HT-29 (cell line): ENCODE results near the gene TVP23A. TPM values are rescaled to one million over a fixed set of nuclear protein-coding genes. Genes with fewer than 3 reads are reported as not detected.
"Not testable (repeated sequence)": the region's sequence is repeated elsewhere in the genome, so short reads cannot be mapped to it uniquely, and the experiment has no call there.

ENCODE experiments used
- DNase-seq: peaks from one replicate; pipeline ENCODE4 v3.0.0-alpha.2; 2015; ENCODE audit warnings: low spot score
- total RNA-seq: library from RNA; depleted of rRNA; stranded (reverse); fragments of >200 nt; shearing (Covaris generic); gene quantifications from 2 replicates; pipeline ENCODE4 v1.2.3, GENCODE V29; 2014

TVP23A gene
- total RNA-seq, 1 experiment from 2014 or later = not detected

GRCh38 chr16:10836174-10836853 lies 17.7 kb upstream of the TVP23A start:
- DNase-seq = no peak

GRCh38 chr16:10835281-10835931 lies 16.8 kb upstream of the TVP23A start:
- DNase-seq = no peak

GRCh38 chr16:10834766-10835165 lies 16.2 kb upstream of the TVP23A start:
- DNase-seq = no peak

GRCh38 chr16:10834130-10834529 lies 15.5 kb upstream of the TVP23A start:
- no peak for DNase-seq

- DNase-seq = no peak
These were observed 14.7 kb upstream of the TVP23A start for GRCh38 chr16:10833271-10833670.

GRCh38 chr16:10831894-10832886 lies 13.6 kb upstream of the TVP23A start:
- DNase-seq = no peak

GRCh38 chr16:10830240-10830639 lies 11.6 kb upstream of the TVP23A start:
- DNase-seq = not testable (repeated sequence)

GRCh38 chr16:10829390-10830098 lies 10.9 kb upstream of the TVP23A start:
- DNase-seq = not testable (repeated sequence)

GRCh38 chr16:10828851-10829366 lies 10.3 kb upstream of the TVP23A start:
- peak; percentile 35 for DNase-seq

- no peak for DNase-seq
These were observed 9.2 kb upstream of the TVP23A start for GRCh38 chr16:10827691-10828341.

GRCh38 chr16:10824111-10824893 lies 5.7 kb upstream of the TVP23A start:
- DNase-seq = no peak

GRCh38 chr16:10822702-10823101 lies 4.1 kb upstream of the TVP23A start:
- DNase-seq = no peak

- no peak for DNase-seq
These were observed 2.0 kb upstream of the TVP23A start for GRCh38 chr16:10820546-10820945.

- DNase-seq = no peak
These were observed 1.1 kb downstream of the TVP23A start for GRCh38 chr16:10817514-10817913.

GRCh38 chr16:10813099-10813455 lies 5.5 kb downstream of the TVP23A start:
- no peak for DNase-seq

- DNase-seq = no peak
These were observed 6.1 kb downstream of the TVP23A start for GRCh38 chr16:10812312-10813098.

GRCh38 chr16:10809706-10810105 lies 8.9 kb downstream of the TVP23A start:
- no peak for DNase-seq

GRCh38 chr16:10808850-10809249 lies 9.7 kb downstream of the TVP23A start:
- no peak for DNase-seq

GRCh38 chr16:10808218-10808617 lies 10.4 kb downstream of the TVP23A start:
- DNase-seq = no peak
